ENCODE results near the gene MB.

Gene MB

GRCh38 chr22:35638410-35638809, 21.3 kb upstream of the MB start:
- ChIA-PET POLR2A (ENCODE audit: low non-redundant PET) (no interaction called here), CTCF (no interaction called here)
- DNase-seq (ENCODE audit: low spot score) = no peak
- TF ChIP-seq, protein P1, sequence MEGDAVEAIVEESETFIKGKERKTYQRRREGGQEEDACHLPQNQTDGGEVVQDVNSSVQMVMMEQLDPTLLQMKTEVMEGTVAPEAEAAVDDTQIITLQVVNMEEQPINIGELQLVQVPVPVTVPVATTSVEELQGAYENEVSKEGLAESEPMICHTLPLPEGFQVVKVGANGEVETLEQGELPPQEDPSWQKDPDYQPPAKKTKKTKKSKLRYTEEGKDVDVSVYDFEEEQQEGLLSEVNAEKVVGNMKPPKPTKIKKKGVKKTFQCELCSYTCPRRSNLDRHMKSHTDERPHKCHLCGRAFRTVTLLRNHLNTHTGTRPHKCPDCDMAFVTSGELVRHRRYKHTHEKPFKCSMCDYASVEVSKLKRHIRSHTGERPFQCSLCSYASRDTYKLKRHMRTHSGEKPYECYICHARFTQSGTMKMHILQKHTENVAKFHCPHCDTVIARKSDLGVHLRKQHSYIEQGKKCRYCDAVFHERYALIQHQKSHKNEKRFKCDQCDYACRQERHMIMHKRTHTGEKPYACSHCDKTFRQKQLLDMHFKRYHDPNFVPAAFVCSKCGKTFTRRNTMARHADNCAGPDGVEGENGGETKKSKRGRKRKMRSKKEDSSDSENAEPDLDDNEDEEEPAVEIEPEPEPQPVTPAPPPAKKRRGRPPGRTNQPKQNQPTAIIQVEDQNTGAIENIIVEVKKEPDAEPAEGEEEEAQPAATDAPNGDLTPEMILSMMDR (conservative IDR thresholded peaks at IDR 0.05; ENCODE audit: low read depth) = no peak
- H3K27ac ChIP-seq = peak overlapping the region; percentile 67

GRCh38 chr22:35638001-35638400, 20.9 kb upstream of the MB start:
- no peak for DNase-seq (ENCODE audit: low spot score)
- ChIA-PET POLR2A (ENCODE audit: low non-redundant PET) (no interaction called here), CTCF (no interaction called here)
- peak overlapping the region; percentile 67 for H3K27ac ChIP-seq
- TF ChIP-seq, protein P1 (conservative IDR thresholded peaks at IDR 0.05; ENCODE audit: low read depth) = no peak

GRCh38 chr22:35637254-35637653, 20.1 kb upstream of the MB start:
- TF ChIP-seq, protein P1 (conservative IDR thresholded peaks at IDR 0.05; ENCODE audit: low read depth) = no peak
- no peak overlapping the region for H3K27ac ChIP-seq
- no peak for DNase-seq (ENCODE audit: low spot score)
- POLR2A ChIA-PET (ENCODE audit: low non-redundant PET) = no interaction called here
- CTCF ChIA-PET = no interaction called here

GRCh38 chr22:35634943-35635540, 17.9 kb upstream of the MB start:
- H3K27ac ChIP-seq = no peak overlapping the region
- no peak for DNase-seq (ENCODE audit: low spot score)
- TF ChIP-seq, protein P1 (conservative IDR thresholded peaks at IDR 0.05; ENCODE audit: low read depth) = no peak
- ChIA-PET POLR2A (ENCODE audit: low non-redundant PET) (no interaction called here), CTCF (no interaction called here)

DNA sequence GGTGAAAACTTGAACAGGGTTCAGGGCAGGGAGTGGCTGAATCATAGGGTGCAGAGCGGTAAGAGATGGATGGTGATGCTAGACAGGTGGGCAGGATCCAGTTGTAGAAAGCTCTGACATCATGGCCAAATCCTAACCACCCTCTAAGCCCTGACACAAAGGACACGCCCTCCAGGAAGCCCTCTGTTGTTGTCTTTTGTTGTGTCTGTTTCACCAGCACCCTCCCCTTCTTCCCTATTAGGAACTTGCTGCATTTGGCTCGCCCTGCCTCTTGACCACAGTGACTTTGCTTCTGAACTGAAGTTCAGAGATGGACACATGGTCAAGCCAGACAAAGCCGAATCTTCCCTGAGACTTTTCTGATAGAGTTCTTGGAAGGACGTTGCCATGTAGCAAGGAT, 16.9 kb upstream of the MB start:
- CTCF ChIA-PET = no interaction called here
- H3K27ac ChIP-seq = no peak overlapping the region
- POLR2A ChIA-PET (ENCODE audit: low non-redundant PET) = no interaction called here

GRCh38 chr22:35633520-35633919, 16.4 kb upstream of the MB start:
- CTCF ChIA-PET = no interaction called here
- POLR2A ChIA-PET (ENCODE audit: low non-redundant PET) = no interaction called here
- TF ChIP-seq, protein P1 (conservative IDR thresholded peaks at IDR 0.05; ENCODE audit: low read depth) = no peak
- H3K27ac ChIP-seq = 0 out of 2 replicates have a peak overlapping the region, but pooled peaks have one; percentile 24
- DNase-seq (ENCODE audit: low spot score) = no peak

More for the DNA sequence above, 16.9 kb upstream of the MB start:
- no peak for DNase-seq (ENCODE audit: low spot score)
- TF ChIP-seq, protein P1 (conservative IDR thresholded peaks at IDR 0.05; ENCODE audit: low read depth) = no peak
